ENCODE results near the gene TREH.
"Not testable (repeated sequence)": the region's sequence is repeated elsewhere in the genome, so short reads cannot be mapped to it uniquely, and the experiment has no call there.

TREH gene

GRCh38 chr11:118627566-118627965 is 51.9 kb downstream of the TREH start:
- no peak for DNase-seq

GRCh38 chr11:118625976-118626375 is 53.5 kb downstream of the TREH start:
- DNase-seq = no peak

- no peak for DNase-seq
Observed at GRCh38 chr11:118625036-118625690, 54.3 kb downstream of the TREH start.

GRCh38 chr11:118623269-118623655 is 56.2 kb downstream of the TREH start:
- no peak for DNase-seq

GRCh38 chr11:118622376-118623268 is 56.8 kb downstream of the TREH start:
- DNase-seq = no peak

- DNase-seq = no peak
Observed at GRCh38 chr11:118621784-118622375, 57.6 kb downstream of the TREH start.

GRCh38 chr11:118621071-118621783 is 58.2 kb downstream of the TREH start:
- DNase-seq = peak; percentile 75

GRCh38 chr11:118620529-118621070 is 58.9 kb downstream of the TREH start:
- DNase-seq = no peak

- DNase-seq = no peak
Observed at GRCh38 chr11:118619444-118620197, 59.8 kb downstream of the TREH start.

GRCh38 chr11:118618991-118619375 is 60.5 kb downstream of the TREH start:
- no peak for DNase-seq

GRCh38 chr11:118618115-118618990 is 61.1 kb downstream of the TREH start:
- DNase-seq = no peak

- DNase-seq = no peak
Observed at GRCh38 chr11:118615976-118616371, 63.5 kb downstream of the TREH start.

- no peak for DNase-seq
Observed at GRCh38 chr11:118615282-118615975, 64.0 kb downstream of the TREH start.

- DNase-seq = no peak
Observed at GRCh38 chr11:118614511-118614910, 64.9 kb downstream of the TREH start.

- DNase-seq = no peak
Observed at GRCh38 chr11:118612378-118612777, 67.1 kb downstream of the TREH start.

- not testable (repeated sequence) for DNase-seq
Observed at GRCh38 chr11:118611433-118611795, 68.0 kb downstream of the TREH start.

GRCh38 chr11:118610773-118611432 is 68.5 kb downstream of the TREH start:
- DNase-seq = peak; percentile 97

- DNase-seq = peak; percentile 68
Observed at GRCh38 chr11:118610225-118610772, 69.2 kb downstream of the TREH start.

GRCh38 chr11:118609380-118610224 is 69.8 kb downstream of the TREH start:
- DNase-seq = peak; percentile 72
